GM21423 (cell line): ENCODE results near the gene ZFYVE28.
"Not testable (repeated sequence)": the region's sequence is repeated elsewhere in the genome, so short reads cannot be mapped to it uniquely, and the experiment has no call there.

ENCODE experiments used
- ATAC-seq: cut with Tn5 transposase; IDR thresholded peaks from one replicate; pipeline ENCODE4 v1.9.1; 2021; ENCODE audit warnings: mild to moderate bottlenecking, moderate library complexity; ENCODE audit not compliant: unreplicated experiment

Gene ZFYVE28

DNA sequence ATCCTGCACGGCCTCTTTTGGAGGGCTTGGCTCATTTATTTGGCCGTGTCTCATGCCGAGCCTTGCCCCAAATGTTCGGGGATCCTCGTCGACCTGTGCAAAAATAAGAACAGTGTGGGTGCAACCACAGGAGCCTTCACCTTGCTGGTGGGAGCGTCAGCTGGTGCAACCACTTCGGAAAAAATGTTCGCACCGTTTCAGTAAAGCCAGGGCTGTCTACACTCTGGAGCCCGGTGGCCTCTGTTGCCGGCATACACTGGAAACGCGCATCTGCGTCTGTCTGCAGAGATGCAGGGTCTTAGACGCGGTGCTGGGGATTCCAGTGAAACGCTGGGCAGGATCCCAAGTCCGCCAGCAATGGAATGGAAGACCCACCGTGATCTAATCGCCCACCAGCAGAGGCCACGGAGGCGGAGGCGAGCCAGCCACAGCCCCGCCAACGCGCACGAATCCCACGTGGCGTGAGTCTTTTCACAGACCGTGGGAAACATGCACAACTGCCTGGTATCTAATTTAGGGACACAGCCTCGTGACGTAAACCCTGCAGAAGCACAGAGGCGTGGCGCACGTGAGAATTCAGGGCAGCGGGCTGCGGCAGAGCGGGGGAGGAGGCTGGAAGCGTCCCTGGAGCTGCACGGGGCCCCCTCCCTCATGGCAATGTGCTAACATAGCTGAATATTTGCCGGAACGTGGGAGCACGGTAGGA lies 142.7 kb downstream of the ZFYVE28 start:
- ATAC-seq: no peak

GRCh38 chr4:2275044-2275397 lies 143.4 kb downstream of the ZFYVE28 start:
- not testable (repeated sequence) for ATAC-seq

DNA sequence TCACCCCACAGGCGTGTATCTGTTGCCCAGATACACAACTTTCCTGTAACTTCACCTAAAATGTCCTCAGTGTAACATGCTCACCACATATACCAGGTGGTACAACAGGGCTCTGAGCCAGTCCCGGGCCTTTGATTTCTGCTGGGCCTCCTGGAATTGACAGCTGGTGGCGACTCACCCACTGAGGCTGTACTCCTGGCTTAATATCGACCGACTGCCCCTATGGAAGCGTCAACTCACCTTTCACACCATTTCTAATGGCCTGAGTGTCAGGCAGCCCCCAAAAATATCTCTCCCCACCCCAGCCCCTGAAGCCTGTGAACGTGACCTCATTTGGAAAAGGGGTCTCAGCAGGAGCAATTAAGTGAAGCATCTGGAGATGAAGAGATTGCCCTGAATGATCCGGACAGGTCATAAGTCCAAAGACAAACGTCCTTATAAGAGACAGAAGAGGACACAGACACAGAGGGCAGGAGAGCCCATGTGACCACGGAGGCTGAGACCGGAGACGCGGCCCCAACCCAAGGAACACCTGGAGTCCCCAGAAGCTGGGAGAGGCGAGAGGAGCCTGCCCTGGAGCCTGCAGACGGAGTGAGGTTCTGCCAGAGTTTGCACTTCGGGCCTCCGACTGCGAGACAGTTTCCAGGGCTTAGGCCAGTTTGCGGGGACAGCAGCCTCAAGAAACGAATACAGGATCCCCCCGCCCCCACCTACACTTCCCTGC lies 144.0 kb downstream of the ZFYVE28 start:
- ATAC-seq: no peak

- no peak for ATAC-seq
Measured at GRCh38 chr4:2273657-2274319, 144.7 kb downstream of the ZFYVE28 start.

GRCh38 chr4:2273221-2273620 lies 145.2 kb downstream of the ZFYVE28 start:
- ATAC-seq: no peak

DNA sequence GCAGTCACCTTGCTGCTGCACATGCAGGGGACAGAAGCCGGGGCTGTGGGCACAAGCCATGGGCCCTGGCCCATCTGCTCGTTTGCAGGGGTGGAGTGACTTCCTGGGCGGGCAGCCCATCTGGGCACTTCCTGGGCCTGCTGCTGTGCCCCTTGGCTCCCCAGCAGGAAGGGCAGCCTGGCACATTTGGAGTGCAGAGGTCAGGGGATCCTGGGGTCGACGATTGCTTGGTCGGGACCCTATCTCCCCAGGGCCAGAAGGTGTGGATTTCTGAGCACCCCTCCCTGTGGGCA lies 145.7 kb downstream of the ZFYVE28 start:
- no peak for ATAC-seq

GRCh38 chr4:2272026-2272827 lies 146.2 kb downstream of the ZFYVE28 start:
- no peak for ATAC-seq

DNA sequence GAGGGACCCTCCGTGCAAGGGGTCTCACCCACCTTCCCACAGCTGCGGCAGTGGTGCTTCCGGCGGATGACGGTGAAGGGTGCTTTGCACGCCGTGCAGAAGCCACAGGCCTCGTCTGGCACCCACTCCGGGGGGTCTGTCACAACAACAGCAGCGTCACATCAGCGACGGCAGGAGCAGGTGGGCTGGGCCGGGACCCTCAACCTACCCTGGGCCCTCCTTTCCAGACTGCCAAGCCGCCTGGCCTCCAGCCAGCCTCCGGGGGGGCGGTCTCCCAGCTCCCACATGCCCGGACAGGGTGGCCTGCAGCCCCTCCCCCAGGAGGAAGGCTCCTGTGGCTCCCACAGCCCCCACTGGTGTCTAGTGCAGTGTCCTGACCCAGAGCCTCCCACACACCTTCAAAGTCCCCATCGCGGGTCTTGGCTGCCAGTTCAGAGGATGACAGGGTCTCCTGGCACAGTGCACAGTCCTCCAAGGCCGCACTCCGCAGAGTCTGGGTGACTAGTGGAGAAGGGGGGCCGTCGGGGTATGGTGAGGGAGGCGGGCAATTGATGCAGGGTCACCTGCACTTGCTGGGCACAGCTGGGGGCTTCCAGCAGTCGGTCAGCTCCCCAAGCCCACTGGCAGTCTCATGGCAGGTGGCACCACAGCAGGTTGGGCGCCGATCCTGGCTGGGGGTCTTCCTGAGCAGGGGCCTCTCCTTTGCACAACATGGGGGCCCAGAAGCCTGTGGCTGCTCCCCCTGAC lies 147.0 kb downstream of the ZFYVE28 start:
- ATAC-seq: no peak

GRCh38 chr4:2270341-2271165 lies 147.9 kb downstream of the ZFYVE28 start:
- ATAC-seq: no peak

DNA sequence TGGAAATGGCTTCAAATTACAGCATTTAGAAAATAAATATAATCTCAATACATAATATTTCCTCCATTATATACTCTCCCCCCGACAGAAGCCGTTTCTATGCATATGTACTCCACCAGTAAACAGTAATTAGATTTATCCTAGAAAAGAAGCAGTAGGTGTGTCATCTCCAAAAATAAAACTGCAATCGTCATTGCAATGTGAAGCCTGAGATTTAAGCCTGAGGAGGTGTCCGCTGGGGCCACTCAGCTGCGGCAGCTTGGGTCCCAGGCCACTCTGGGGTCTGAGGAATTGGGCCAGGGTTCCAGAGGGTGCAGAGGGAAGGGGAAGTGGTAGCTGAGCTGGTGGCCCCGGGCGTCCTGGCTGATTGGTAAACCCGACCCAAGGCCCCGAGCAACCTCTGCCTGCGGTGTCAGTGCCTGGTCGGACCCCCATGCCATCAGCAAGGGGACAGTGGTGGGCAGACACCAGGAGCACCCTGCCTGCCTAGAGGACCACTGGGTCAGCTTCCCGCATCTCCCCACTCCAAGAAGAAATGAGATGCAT lies 148.8 kb downstream of the ZFYVE28 start:
- no peak for ATAC-seq

GRCh38 chr4:2269206-2269531 lies 149.3 kb downstream of the ZFYVE28 start:
- no peak for ATAC-seq

DNA sequence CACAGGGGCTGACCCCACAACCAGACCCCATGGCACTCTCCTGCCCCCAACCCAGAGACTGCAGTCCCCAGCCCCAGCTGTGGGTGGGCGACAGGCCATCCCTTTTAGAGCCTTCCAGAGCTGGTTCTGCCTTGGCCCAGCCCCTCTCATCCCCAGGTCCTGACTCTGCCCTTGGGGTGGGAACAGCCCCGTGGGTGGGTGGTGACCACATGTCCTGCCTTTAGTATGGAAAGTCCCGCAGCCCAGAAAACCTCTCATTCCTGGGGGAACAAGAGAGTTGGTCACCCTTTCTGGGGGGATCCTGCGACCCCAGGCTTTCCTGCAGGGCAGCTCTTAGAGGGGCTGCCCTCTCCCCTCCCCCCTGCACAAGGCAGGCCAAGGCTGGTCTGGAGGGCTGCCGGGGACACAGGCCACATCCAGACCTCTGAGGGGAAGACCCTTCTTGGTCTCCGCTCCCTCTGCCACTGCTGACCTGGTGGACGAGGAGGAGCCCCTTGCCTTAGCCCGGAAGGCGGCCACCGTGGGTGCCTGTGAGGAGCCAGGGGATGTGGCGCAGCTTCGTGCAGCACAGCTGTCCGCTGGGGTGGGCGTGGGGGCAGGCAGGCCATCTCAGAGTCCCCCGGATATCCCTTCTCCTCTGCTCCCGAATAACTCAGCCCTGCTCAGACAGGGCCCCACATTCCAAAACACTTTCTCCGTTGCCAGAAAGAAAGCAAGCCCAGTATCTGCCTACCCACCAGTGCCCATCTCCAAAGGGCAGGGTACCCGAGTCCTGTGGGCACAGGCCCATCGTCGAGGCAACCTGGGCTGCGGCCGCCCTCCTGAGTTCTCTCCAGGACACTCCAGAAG lies 149.9 kb downstream of the ZFYVE28 start:
- no peak for ATAC-seq

DNA sequence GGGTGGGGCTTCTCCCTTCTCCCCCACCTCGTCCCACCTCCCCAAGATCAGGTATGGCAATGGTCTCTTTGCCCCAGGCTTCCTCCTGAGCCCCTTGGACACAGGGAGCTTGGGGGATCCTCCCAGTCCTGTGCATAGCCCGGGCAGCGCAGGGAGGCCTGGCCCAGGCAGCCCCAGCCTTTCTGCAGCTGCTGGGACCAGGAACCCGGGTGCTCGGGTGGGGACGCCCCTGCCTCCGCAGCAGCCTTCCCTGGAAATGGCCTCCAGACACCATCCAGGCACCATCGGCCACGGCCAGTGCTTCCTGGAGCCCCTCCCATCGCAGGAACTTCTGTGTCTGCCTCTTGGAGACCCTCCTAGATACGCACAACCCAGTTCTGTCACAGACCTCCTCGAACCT lies 150.6 kb downstream of the ZFYVE28 start:
- ATAC-seq: no peak

DNA sequence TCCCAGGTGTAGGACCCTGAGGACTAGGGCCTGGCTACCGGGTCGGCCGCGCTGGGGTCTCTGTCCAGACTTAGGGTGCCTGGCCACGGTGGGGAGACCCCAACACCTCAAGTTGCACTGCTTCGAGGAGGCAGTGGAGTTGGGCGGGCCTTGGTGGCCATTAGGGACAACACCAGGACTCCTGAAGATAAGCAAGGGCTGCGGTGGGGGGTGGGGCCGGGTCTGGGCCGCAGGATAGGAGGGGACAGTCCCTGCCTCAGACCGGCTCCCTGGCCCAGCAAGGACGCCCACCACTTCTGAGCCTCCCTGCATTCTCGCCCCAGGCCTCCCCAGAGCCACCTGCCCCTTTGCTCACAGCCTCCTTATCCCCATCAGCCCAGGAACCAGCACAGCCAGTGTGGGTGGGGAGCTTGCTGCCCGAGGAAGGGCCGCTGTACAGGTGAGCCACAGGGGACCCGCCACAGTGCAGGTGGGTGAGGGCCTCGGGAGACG lies 151.1 kb downstream of the ZFYVE28 start:
- ATAC-seq: no peak

DNA sequence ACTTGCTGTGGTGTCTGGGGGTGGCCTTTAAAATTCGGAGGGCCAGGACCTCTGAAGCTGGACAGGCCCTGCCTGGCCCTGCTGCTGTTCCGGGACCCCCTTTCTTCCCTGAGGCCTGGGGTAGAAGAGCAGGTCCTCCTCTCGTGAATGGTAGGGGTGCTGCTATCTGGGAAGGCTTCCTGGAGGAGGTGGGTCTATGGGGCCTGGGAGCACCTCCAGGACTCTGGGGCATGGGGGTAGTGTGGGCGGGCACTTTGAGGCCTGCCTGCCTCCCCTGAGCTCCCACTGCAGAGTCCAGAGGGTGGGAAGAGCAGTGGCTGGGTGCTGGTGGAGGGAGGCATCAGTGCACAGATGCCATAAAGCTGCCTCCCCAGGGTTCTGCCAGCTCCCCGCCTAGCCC lies 151.6 kb downstream of the ZFYVE28 start:
- ATAC-seq: no peak

GRCh38 chr4:2266181-2266580 lies 152.3 kb downstream of the ZFYVE28 start:
- no peak for ATAC-seq

- ATAC-seq: no peak
Measured at GRCh38 chr4:2265113-2266110, 153.0 kb downstream of the ZFYVE28 start.
